Bone marrow (tissue), 2 donors: Measurements from ENCODE around the gene YES1.
A peak's percentile ranks its signal among the peaks of the same experiment; 100 is the strongest.
"Not testable (repeated sequence)": the region's sequence is repeated elsewhere in the genome, so short reads cannot be mapped to it uniquely, and the experiment has no call there.

Source experiments
- DNase-seq, 2 donors: peaks; one replicate each; lab custom pipeline; 2025; lab: John Stamatoyannopoulos, UW

YES1 gene

GRCh38 chr18:784470-785172, 27.4 kb downstream of the YES1 start:
- DNase-seq = no peak

GRCh38 chr18:778194-778927, 33.7 kb downstream of the YES1 start:
- DNase-seq = no peak

GRCh38 chr18:777021-777420, 35.0 kb downstream of the YES1 start:
- peak in 1 of 2 donors; percentile 26 for DNase-seq

- DNase-seq = not testable (repeated sequence)
These were observed 36.0 kb downstream of the YES1 start for GRCh38 chr18:776044-776443.

DNA sequence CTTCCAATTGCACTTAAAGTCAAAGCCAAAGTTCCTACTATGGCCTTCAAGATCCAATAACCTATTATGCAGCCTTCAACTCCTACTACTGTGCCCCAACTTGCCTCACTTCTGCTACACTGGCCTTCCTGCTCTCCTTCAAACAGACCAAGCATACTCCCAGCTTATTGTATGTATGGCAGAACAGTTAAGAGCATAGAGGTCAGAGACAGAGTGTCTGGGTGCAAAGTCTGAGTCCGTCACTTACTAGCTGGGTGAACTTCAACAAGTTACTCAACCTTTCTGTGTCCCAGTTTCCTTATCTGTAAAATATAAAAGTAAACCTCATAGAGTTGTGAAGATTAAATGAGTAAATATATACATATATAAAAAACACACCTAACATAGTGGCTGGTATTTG, 37.2 kb downstream of the YES1 start:
- DNase-seq = no peak

GRCh38 chr18:773980-774624, 37.9 kb downstream of the YES1 start:
- DNase-seq = no peak

DNA sequence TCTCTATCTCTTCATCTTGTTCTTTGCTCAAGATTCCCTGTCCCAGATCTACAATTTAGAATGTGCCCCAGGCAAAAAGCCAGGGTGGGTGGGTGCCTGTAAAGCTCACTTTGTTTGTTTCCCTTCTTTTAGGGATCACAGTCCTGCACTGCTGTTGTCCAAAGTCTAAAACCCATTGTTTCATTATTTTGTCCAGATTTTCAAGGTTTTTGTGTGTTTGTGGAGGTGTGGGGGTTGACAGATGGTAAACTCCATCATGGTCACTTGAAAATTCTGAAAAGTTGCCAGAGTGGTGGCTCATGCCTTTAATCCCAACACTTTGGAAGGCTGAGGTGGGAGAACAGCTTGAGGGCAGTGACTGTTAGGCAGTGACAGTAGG, 41.5 kb downstream of the YES1 start:
- DNase-seq = no peak

DNA sequence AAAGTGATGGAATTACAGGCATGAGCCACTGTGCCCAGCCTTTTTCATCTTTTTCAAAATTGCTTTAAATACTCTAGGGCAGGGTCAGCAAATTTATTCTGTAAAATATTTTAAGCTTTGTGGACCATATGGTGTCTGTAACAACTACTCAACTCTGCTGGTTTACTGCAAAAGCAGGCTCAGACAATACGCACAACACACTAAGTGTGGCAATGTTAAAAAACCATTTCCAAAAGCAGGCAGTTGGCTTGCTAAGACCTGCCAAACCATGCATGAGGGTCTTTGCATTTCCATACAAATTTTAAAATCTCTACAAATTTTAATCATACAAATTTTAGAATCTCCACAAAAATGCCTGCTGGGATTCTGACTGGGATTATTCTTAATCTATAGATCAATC, 44.1 kb downstream of the YES1 start:
- DNase-seq = no peak

DNA sequence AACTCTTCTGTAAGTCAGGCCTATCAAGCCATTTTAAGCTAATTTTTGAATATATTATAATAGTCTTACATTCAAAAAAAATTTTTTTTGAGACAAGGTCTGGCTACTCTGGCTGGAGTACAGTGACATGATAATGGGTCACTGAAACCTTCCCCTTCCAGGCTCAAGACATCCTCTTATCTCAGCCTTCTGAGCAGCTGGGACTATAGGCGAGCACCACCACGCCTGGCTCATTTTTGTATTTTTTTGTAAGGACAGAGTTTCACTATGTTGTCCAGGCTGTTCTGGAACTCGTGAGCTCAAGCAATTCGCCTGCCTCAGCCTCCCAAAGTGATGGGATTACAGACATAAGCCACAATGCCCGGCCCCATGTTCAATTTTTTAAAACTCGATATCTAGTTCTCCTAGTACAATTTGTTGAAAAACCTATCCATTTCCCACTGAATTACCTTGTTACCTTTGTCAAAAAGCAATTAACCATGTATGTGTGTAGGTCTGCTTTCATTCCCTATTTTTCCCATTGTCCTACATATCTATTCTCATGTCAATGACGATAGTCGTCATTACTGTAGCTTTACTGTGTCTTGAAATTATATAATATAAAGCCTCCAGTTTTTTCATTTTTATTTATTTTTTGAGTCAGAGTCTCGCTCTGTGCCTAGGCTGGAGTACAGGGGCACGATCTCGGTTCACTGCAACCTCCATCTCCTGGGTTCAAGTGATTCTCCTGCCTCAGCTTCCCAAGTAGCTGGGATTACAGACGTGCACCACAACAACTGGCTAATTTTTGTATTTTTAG, 44.8 kb downstream of the YES1 start:
- no peak for DNase-seq

DNA sequence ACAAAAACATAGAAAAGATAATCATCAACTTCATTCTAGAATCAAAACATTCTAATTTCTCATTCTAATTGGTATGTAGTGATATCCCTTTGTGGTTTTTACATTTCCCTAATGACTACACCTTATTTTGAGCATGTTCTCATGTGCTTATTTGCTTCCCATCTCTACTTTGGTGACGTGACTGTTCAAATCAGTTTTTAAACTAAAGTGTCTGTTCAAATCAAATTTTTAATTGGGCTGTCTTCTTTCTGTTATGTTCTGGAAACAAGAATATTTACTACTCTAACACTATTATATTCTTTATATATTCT, 45.5 kb downstream of the YES1 start:
- DNase-seq = no peak

GRCh38 chr18:765764-766549, 46.1 kb downstream of the YES1 start:
- no peak for DNase-seq

GRCh38 chr18:759864-760263, 52.2 kb downstream of the YES1 start:
- not testable (repeated sequence) for DNase-seq

GRCh38 chr18:755506-755905, 56.5 kb downstream of the YES1 start:
- DNase-seq = no peak

DNA sequence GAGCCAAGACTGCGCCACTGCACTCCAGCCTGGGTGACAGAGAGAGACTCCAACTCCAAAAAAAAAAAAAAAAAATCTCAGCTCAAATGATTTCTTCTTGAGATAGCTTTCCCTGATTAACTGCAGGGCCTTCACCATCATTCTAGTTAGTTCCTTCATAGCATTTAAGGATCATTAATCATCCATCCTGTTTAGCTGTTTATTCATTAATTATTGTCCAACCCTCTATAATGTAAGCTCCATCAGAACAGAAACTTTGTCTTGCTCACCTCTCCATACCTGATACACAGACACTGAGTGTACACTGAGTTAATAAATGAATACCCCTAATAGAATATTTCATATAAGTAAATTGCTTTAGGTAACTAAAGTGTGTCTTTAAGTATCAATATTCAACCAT, 57.4 kb downstream of the YES1 start:
- no peak for DNase-seq

GRCh38 chr18:750456-750855, 61.6 kb downstream of the YES1 start:
- DNase-seq = no peak

DNA sequence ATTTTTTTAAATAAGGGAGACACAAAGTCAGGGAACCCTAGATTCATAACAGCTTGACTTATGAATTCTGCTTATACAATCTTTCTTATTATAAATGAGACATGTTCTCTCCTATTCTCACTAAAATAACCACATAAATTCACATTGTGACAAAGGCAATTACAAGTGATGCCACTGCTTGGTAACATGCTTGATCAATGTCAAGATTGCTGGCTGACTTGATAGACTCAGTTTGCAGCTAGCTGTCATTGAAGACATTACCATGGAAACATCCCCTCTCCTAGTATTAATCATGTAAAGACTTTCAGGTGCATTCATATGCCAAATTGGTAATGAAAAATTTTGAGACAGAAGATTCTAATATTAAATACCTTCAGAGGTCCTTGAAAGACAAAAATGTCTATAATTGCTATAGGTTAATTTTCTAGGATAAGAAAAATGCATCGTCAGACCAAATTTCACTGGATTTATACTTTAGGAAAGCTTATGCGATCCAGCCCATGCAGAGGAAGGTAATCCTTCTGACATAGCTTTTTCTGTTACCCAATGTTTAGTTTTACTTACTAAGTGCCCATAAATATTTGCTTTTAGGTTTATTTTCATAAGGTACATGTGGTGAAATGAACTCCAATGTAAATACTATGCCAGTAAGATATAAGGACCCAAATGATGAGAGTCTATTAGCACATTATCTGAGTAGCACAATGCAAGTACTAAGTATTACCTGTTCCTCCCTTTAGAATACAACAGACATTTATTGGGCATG, 67.0 kb downstream of the YES1 start:
- no peak for DNase-seq

DNA sequence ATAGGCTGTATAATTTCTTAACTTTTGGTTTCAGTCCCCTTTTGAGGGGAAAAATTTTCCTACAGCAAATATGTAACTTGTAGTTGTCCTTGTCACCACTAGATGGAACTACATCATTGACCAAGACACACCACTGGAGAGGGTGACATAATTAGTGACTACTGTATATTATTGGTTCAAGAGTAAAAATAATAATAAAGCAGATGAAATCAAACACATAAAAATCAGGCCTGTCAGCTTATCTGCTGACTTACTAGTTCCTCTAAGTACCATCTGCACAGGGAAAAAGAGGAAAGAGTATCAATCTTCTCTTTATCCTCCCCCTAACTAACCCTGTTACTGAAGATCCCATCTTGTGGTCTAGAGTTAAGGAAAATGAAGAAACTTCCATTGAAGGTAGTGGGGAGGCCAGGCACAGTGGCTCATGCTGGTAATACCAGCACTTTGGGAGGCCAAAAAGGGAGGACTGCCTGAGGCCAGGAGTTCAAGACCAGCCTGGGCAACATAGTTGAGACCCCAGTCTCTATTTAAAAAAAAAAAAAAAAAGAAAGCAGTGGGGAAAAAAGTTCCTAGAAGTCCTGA, 70.0 kb downstream of the YES1 start:
- DNase-seq = peak in 1 of 2 donors; percentile 39

DNA sequence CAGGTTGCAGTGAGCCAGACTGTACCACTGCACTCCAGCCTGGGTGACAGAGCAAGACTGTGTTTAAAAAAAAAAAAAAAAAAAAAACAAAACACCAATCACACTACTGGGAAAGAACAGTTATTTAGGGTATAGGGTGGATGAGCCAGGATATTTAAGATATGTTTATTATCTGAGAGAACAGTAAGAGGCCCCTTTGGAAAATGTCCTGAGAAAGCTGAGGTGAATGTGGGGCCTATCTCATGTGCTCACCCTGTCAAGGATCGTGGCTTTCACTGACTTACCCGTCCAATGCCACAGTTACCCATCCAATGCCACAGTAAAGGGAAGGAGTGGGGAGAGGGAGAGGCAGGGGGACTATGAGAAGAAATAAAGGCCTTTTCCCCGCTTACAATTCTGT, 79.7 kb downstream of the YES1 start:
- DNase-seq = no peak

DNA sequence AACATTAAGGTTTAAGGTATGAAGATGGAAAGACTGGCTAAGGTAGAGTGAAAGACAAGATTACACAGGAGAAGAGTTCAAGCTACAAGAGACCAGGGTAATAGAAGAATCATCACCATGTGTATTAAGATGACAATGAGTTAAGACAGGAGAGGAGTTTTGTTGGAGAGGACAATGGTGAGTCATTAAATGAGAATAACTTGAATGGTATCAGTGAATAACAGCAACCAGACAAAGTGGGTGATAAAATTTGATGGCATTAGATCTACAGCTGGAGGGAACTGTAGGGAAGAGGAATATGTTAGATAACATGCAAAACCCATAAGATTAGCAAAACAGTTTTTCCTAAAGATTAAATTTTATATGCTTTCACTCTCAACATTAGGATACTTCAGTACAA, 80.9 kb downstream of the YES1 start:
- DNase-seq = no peak

GRCh38 chr18:730692-731091, 81.3 kb downstream of the YES1 start:
- no peak for DNase-seq

DNA sequence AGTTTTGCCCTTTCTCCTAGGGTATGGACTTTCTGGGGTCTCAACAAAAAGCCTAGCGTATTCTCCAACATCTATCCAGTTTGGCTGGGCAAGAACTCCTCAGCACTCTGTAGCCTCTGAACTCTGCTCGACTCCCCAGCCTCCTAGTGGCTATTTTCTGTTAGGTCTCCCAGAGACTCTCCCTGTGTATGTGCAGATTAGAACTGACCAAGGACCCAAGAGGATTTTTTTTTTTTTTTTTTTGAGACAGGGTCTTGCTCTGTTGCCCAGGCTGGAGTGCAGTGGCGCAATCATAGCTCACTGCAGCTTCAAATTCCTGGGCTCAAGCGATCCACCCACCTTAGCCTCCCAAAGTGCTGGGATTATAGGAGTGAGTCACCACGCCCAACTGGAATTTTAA, 81.9 kb downstream of the YES1 start:
- not testable (repeated sequence) for DNase-seq
